Measurements from ENCODE around the gene CPT1B. TPM values are rescaled to one million over a fixed set of nuclear protein-coding genes. Genes with fewer than 3 reads are reported as not detected.

CPT1B gene
- total RNA-seq, 1 experiment from 2014 or later, result 5.4 TPM

GRCh38 chr22:50577697-50577986 is 585 bp downstream of the CPT1B start:
- in situ Hi-C loops (cut with HindIII; ENCODE audit: low pct_unique_long_range_greater_than_20kb, low sequenced_read_pairs), result no loop called here
- DNase-seq (ENCODE audit: low read depth, low spot score), result no peak

DNA sequence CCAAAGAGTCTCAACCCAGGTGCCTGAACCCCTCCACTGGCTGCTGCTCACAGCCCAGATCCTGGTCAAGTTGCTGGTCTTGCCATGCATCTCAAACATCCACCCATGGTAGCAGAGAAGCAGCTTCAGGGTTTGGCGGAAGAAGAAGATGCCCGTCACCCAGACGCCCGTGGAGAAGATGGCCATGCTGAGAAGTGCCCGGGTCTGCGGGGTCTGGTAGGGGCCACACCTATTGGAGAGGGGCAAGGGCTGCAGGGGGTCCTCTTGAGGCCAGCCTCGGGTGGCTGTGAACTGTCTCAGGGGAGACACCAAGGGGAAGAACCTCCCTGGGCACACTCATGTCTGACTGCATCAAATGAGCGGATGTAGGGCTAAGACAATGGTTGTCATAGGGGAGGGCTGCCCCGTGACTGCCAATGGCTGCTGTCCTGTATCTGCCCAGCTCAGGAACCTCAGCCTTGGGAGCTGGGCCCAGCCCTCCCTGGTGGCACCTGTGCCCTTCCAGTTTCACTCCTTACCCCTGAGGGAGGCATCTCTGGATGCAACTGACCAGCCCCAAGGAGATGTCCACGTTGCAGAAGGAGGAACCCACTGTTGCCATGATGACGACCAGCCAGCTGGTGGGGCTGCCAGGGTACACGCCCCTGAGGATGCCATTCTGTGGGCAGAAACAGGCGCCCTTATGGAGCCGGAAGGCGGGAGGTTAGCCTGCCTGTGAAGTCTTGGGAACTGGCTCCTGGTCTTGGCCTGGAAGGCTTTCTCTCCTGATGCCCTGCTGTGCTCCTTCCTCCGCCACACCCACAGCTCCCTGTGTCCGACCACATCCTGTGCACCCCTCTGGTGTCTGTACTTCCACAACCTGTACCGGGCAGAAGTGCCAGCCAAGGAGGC is 1.2 kb downstream of the CPT1B start:
- in situ Hi-C loops (cut with HindIII; ENCODE audit: low pct_unique_long_range_greater_than_20kb, low sequenced_read_pairs), result no loop called here
- peak; percentile 28 for DNase-seq (ENCODE audit: low read depth, low spot score)

- peak; percentile 89 for DNase-seq (ENCODE audit: low read depth, low spot score)
- in situ Hi-C loops (cut with HindIII; ENCODE audit: low pct_unique_long_range_greater_than_20kb, low sequenced_read_pairs), result no loop called here
Measured at GRCh38 chr22:50576070-50576469, 2.2 kb downstream of the CPT1B start.

GRCh38 chr22:50575426-50575941 is 2.7 kb downstream of the CPT1B start:
- in situ Hi-C loops (cut with HindIII; ENCODE audit: low pct_unique_long_range_greater_than_20kb, low sequenced_read_pairs), result no loop called here

GRCh38 chr22:50574383-50574755 is 3.9 kb downstream of the CPT1B start:
- DNase-seq (ENCODE audit: low read depth, low spot score), result no peak
- in situ Hi-C loops (cut with HindIII; ENCODE audit: low pct_unique_long_range_greater_than_20kb, low sequenced_read_pairs), result no loop called here

More at GRCh38 chr22:50575426-50575941, 2.7 kb downstream of the CPT1B start:
- no peak for DNase-seq (ENCODE audit: low read depth, low spot score)

GRCh38 chr22:50573491-50574382 is 4.5 kb downstream of the CPT1B start:
- in situ Hi-C loops (cut with HindIII; ENCODE audit: low pct_unique_long_range_greater_than_20kb, low sequenced_read_pairs), result no loop called here
- no peak for DNase-seq (ENCODE audit: low read depth, low spot score)

- in situ Hi-C loops (cut with HindIII; ENCODE audit: low pct_unique_long_range_greater_than_20kb, low sequenced_read_pairs), result no loop called here
- DNase-seq (ENCODE audit: low read depth, low spot score), result no peak
Measured at GRCh38 chr22:50572965-50573364, 5.3 kb downstream of the CPT1B start.

GRCh38 chr22:50571264-50572175 is 6.7 kb downstream of the CPT1B start:
- in situ Hi-C loops (cut with HindIII; ENCODE audit: low pct_unique_long_range_greater_than_20kb, low sequenced_read_pairs), result no loop called here
- DNase-seq (ENCODE audit: low read depth, low spot score), result no peak

- DNase-seq (ENCODE audit: low read depth, low spot score), result no peak
- in situ Hi-C loops (cut with HindIII; ENCODE audit: low pct_unique_long_range_greater_than_20kb, low sequenced_read_pairs), result no loop called here
Measured at GRCh38 chr22:50570861-50571260, 7.4 kb downstream of the CPT1B start.

- in situ Hi-C loops (cut with HindIII; ENCODE audit: low pct_unique_long_range_greater_than_20kb, low sequenced_read_pairs), result no loop called here
- DNase-seq (ENCODE audit: low read depth, low spot score), result no peak
Measured at GRCh38 chr22:50569896-50570535, 8.2 kb downstream of the CPT1B start.

DNA sequence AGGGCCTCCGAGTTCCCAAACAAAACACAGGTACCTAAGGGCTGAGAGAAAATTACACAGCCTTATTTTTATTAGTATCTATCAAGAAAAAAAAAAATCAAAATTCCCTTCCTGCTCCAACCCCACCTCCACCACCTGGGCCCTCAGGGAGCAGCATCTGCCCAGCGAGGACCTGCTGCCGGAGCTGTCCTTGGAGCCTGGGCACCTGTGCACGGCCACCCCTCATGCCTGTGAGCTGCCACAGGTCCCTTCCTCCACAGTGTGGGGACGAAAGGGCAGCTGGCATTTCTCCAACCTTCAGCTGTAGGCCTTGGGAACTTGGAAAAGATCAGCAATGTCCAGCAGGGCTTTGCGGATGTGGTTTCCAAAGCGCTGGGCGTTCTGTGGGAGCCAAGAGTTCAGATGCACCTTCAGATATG is 9.2 kb downstream of the CPT1B start:
- in situ Hi-C loops (cut with HindIII; ENCODE audit: low pct_unique_long_range_greater_than_20kb, low sequenced_read_pairs), result no loop called here

GRCh38 chr22:50568626-50569025 is 9.6 kb downstream of the CPT1B start:
- DNase-seq (ENCODE audit: low read depth, low spot score), result no peak
- in situ Hi-C loops (cut with HindIII; ENCODE audit: low pct_unique_long_range_greater_than_20kb, low sequenced_read_pairs), result no loop called here

More for the DNA sequence above, 9.2 kb downstream of the CPT1B start:
- DNase-seq (ENCODE audit: low read depth, low spot score), result no peak

DNA sequence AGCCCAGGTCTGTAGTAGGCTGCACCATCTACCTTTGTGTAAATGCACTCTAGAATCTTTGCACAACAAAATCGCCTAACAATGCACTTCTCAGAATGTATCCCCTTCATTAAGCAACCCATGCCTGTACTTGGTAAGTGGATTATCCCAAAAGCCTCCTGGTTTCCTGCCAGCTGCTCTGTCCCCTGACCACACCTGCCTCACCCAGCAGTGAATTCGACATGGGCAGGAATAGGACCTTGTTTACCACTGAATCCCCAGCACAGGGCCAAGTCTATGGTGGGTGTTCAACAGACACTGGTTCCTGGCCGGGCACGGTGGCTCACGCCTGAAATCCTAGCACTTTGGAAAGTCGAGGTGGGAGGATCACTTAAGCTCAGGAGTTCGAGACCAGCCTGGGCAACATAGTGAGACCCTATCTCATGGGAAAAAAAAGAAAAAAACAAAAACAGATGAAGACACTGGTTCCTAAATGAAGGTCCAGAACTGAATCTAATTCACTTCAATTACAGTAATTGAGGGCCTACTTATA is 10.4 kb downstream of the CPT1B start:
- no peak for DNase-seq (ENCODE audit: low read depth, low spot score)
- in situ Hi-C loops (cut with HindIII; ENCODE audit: low pct_unique_long_range_greater_than_20kb, low sequenced_read_pairs), result no loop called here

GRCh38 chr22:50564289-50564688 is 13.9 kb downstream of the CPT1B start:
- in situ Hi-C loops (cut with HindIII; ENCODE audit: low pct_unique_long_range_greater_than_20kb, low sequenced_read_pairs), result no loop called here
- DNase-seq (ENCODE audit: low read depth, low spot score), result no peak

GRCh38 chr22:50563413-50564160 is 14.6 kb downstream of the CPT1B start:
- DNase-seq (ENCODE audit: low read depth, low spot score), result no peak
- in situ Hi-C loops (cut with HindIII; ENCODE audit: low pct_unique_long_range_greater_than_20kb, low sequenced_read_pairs), result no loop called here

Measured in SK-MEL-5 (cell line).